A549 (cell line): ENCODE measurements around the gene DNAH7. TPM values are rescaled to one million over a fixed set of nuclear protein-coding genes. Genes with fewer than 3 reads are reported as not detected.

Experiments used
- ATAC-seq, 2 experiments: fragments of 200-7000 bp in 1 of 2; fragments of >200 bp in 1 of 2; cut with Nextera tagmentation in 1 of 2; cut with Tn5 transposase in 1 of 2; 3 replicates each; pipeline versions ENCODE4 v1.8.0 to v1.9.1; 2018 to 2020; ENCODE audit warnings: mild to moderate bottlenecking in 1 of 2, moderate library complexity in 1 of 2
- CTCF ChIA-PET: fragments of 300-600 bp; sonication (Branson Sonifier 250); formaldehyde crosslinking; extraction: SDS; loops from one replicate; lab custom pipeline; 2021; ENCODE audit warnings: antibody characterized with exemption, inconsistent platforms; lab: Yijun Ruan, JAX
- POLR2A ChIA-PET: fragments of 350-600 bp; formaldehyde crosslinking; extraction: SDS; loops from one replicate; lab custom pipeline; 2021; ENCODE audit warnings: antibody characterized with exemption, inconsistent platforms; lab: Yijun Ruan, JAX
- DNase-seq, 2 experiments: peaks; one replicate each; pipeline versions ENCODE4 v3.0.0 to v3.0.0-alpha.2; 2011 to 2016; ENCODE audit warnings: low read depth in 1 of 2, low spot score in 1 of 2
- FAIRE-seq: peaks from 2 replicates; lab custom pipeline; 2011; peaks lifted over from hg19 to GRCh38; lab: Jason Lieb, UNC
- H3K27ac ChIP-seq, 2 experiments: fragments of >200 bp; sonication (Bioruptor Twin); formaldehyde crosslinking; 3 replicates each; pipeline ENCODE4 v1.5.1; 2016 to 2017
- H3K4me1 ChIP-seq: fragments of >200 bp; sonication (Bioruptor Twin); formaldehyde crosslinking; 3 replicates; pipeline ENCODE4 v1.6.1; 2016
- H3K4me2 ChIP-seq: fragments of >200 bp; sonication (Bioruptor Twin); formaldehyde crosslinking; 3 replicates; pipeline ENCODE4 v1.6.1; 2016
- H3K4me3 ChIP-seq: fragments of >200 bp; sonication (Bioruptor Twin); formaldehyde crosslinking; 3 replicates; pipeline ENCODE4 v1.5.1; 2016
- H3K9me3 ChIP-seq: fragments of >200 bp; sonication (Bioruptor Twin); formaldehyde crosslinking; 3 replicates; pipeline ENCODE4 v1.6.1; 2016
- EHF ChIP-seq: fragments of 250-450 bp; sonication (Bioruptor Pico); IDR thresholded peaks from 2 replicates; pipeline ENCODE4 v1.5.0; 2020; ENCODE audit warnings: mild to moderate bottlenecking
- FOSL2 ChIP-seq, 2 experiments: fragments of 450-650 bp in 1 of 2; fragments of >200 bp in 1 of 2; sonication (Bioruptor Twin) in 1 of 2; formaldehyde crosslinking; IDR thresholded peaks; 2 replicates each; pipeline versions ENCODE4 v1.5.0 to v1.6.1; 2016 to 2020; ENCODE audit warnings: mild to moderate bottlenecking in 1 of 2, moderate library complexity in 1 of 2
- GATA3 ChIP-seq: IDR thresholded peaks from 2 replicates; pipeline ENCODE4 v1.6.1; 2012; ENCODE audit warnings: borderline replicate concordance
- HOXA7 ChIP-seq: fragments of 250-450 bp; sonication (Bioruptor Pico); IDR thresholded peaks from 2 replicates; pipeline ENCODE4 v1.5.0; 2020; ENCODE audit warnings: mild to moderate bottlenecking, moderate library complexity
- JUN ChIP-seq, 2 experiments: fragments of >200 bp; sonication (Bioruptor Twin); formaldehyde crosslinking; IDR thresholded peaks; 2 replicates in 1 of 2; 3 replicates in 1 of 2; pipeline ENCODE4 v1.6.1; 2016 to 2017
- MYC ChIP-seq: IDR thresholded peaks from 2 replicates; pipeline ENCODE4 v1.6.1; 2012; ENCODE audit warnings: mild to moderate bottlenecking, inconsistent platforms, low read length, improper control_type of control experiment, borderline replicate concordance
- PHF8 ChIP-seq: fragments of 200-600 bp; sonication (generic); IDR thresholded peaks from 2 replicates; pipeline ENCODE4 v1.6.1; 2016; ENCODE audit warnings: low read depth, mild to moderate bottlenecking, antibody characterized with exemption, moderate library complexity, borderline replicate concordance
- RARB ChIP-seq: fragments of 250-450 bp; sonication (Bioruptor Pico); IDR thresholded peaks from 2 replicates; pipeline ENCODE4 v1.8.0; 2021; ENCODE audit warnings: mild to moderate bottlenecking, moderate library complexity
- RCOR1 ChIP-seq: fragments of 150-350 bp; IDR thresholded peaks from 2 replicates; pipeline ENCODE4 v1.6.1; 2014; ENCODE audit warnings: antibody characterized with exemption, low read length, low read depth
- RNF2 ChIP-seq: fragments of 200-600 bp; sonication (generic); IDR thresholded peaks from 2 replicates; pipeline ENCODE4 v1.6.1; 2016; ENCODE audit warnings: low read depth, mild to moderate bottlenecking, antibody characterized with exemption, moderate library complexity, borderline replicate concordance
- TP53 ChIP-seq: fragments of 250-450 bp; sonication (Bioruptor Pico); IDR thresholded peaks from 2 replicates; pipeline ENCODE4 v1.5.0; 2021; ENCODE audit warnings: mild to moderate bottlenecking, moderate library complexity
- ZNF302 ChIP-seq: fragments of 250-450 bp; sonication (Bioruptor Pico); IDR thresholded peaks from 2 replicates; pipeline ENCODE4 v1.9.0; 2021; ENCODE audit warnings: inconsistent platforms, mild to moderate bottlenecking, moderate library complexity
- whole genome bisulfite sequencing: methylation state at CpG from one replicate; pipeline ENCODE4 v1.1.6; 2017; ENCODE audit errors: missing lambda C conversion rate; 5-methylcytosine and 5-hydroxymethylcytosine counted together
- polyA plus RNA-seq, 4 experiments: library from polyadenylated mRNA; depleted of rRNA in 3 of 4; stranded (reverse); fragments of >200 nt; fragmentation: RNase III in 1 of 4; extraction: RNeasy Plus Mini Kit Qiagen cat#74134 plus additional on column Dnase treatment in 1 of 4; gene quantifications; 2 replicates in 3 of 4; 3 replicates in 1 of 4; pipeline ENCODE4 v1.2.3, GENCODE V29; 2011 to 2017
- TF ChIP-seq, protein P1 (sequence below): fragments of 200-600 bp; sonication (generic); IDR thresholded peaks from 2 replicates; pipeline ENCODE4 v1.6.1; 2016; ENCODE audit warnings: antibody characterized with exemption, mild to moderate bottlenecking, moderate library complexity
- TF ChIP-seq, protein P2 (sequence below): fragments of >200 bp; sonication (Bioruptor Twin); formaldehyde crosslinking; IDR thresholded peaks from 2 replicates; pipeline ENCODE4 v1.6.1; 2016
- TF ChIP-seq, protein P3 (sequence below): fragments of 250-450 bp; sonication (Bioruptor Pico); IDR thresholded peaks from 2 replicates; pipeline ENCODE4 v1.5.0; 2020; ENCODE audit warnings: low read depth, mild to moderate bottlenecking, moderate library complexity
- TF ChIP-seq, protein P4 (sequence below): IDR thresholded peaks from 2 replicates; pipeline ENCODE4 v1.6.1; 2012; ENCODE audit warnings: low read depth, borderline replicate concordance
- TF ChIP-seq, protein P5 (sequence below): fragments of 250-450 bp; sonication (Bioruptor Pico); IDR thresholded peaks from 2 replicates; pipeline ENCODE4 v1.5.0; 2021; ENCODE audit warnings: mild to moderate bottlenecking, moderate library complexity, borderline replicate concordance
- TF ChIP-seq, protein P6 (sequence below): fragments of >200 bp; sonication (Bioruptor Twin); formaldehyde crosslinking; IDR thresholded peaks from 3 replicates; pipeline ENCODE4 v1.6.1; 2016
- TF ChIP-seq, protein P7 (sequence below): fragments of 450-650 bp; IDR thresholded peaks from 2 replicates; pipeline ENCODE4 v1.6.1; 2014; ENCODE audit warnings: antibody characterized with exemption

The DNAH7 gene
- polyA plus RNA-seq, 2 of the 4 experiments (the other 2 are of a cell fraction) = 0.43 to 1.5 TPM

DNA sequence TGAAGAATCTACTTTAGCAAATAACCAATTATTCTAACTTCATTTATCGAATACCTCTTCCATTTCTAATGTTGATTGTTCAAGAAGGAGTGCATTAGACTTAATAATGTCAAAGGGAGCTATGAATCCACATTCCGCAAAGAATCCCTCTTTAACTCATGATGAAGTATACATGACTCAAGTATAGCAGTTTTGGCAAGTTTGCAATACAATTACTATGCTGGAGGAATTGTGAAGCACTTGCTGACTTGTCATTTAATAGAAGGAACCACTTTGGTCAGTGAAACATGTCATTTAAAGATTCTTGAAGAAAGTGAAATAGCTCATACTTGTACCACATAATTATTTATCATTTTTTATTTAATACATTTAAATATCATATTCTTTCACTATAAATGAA lies 286.5 kb downstream of the DNAH7 start:
- Histone ChIP-seq H3K27ac (no peak overlapping the region), H3K4me2 (no peak overlapping the region), H3K9me3 (no peaks in the 10 kb centered on the region), H3K4me1 (no peaks in the 10 kb centered on the region; the same call in 2 of the 3 replicates), H3K4me3 (no peak overlapping the region)
- WGBS = 88% methylated on average over 2 of the region's 2 CpGs
- ATAC-seq (no peak), FAIRE-seq (no peak), DNase-seq (no peak)
- TF ChIP-seq GATA3 (no peak), FOSL2 (IDR thresholded peaks at IDR 0.05) (no peak), FOSL2 (CRISPR knock-in tag; IDR thresholded peaks at IDR 0.05) (no peak), RNF2 (no peak), EHF (no peak), TP53 (no peak), ZNF302 (CRISPR knock-in tag) (no peak), MYC (no peak), RARB (CRISPR knock-in tag) (no peak), RCOR1 (no peak), HOXA7 (no peak), PHF8 (no peak), JUN (IDR thresholded peaks at IDR 0.05) (no peak)
- TF ChIP-seq, protein P1, sequence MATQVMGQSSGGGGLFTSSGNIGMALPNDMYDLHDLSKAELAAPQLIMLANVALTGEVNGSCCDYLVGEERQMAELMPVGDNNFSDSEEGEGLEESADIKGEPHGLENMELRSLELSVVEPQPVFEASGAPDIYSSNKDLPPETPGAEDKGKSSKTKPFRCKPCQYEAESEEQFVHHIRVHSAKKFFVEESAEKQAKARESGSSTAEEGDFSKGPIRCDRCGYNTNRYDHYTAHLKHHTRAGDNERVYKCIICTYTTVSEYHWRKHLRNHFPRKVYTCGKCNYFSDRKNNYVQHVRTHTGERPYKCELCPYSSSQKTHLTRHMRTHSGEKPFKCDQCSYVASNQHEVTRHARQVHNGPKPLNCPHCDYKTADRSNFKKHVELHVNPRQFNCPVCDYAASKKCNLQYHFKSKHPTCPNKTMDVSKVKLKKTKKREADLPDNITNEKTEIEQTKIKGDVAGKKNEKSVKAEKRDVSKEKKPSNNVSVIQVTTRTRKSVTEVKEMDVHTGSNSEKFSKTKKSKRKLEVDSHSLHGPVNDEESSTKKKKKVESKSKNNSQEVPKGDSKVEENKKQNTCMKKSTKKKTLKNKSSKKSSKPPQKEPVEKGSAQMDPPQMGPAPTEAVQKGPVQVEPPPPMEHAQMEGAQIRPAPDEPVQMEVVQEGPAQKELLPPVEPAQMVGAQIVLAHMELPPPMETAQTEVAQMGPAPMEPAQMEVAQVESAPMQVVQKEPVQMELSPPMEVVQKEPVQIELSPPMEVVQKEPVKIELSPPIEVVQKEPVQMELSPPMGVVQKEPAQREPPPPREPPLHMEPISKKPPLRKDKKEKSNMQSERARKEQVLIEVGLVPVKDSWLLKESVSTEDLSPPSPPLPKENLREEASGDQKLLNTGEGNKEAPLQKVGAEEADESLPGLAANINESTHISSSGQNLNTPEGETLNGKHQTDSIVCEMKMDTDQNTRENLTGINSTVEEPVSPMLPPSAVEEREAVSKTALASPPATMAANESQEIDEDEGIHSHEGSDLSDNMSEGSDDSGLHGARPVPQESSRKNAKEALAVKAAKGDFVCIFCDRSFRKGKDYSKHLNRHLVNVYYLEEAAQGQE = no peak
- TF ChIP-seq, protein P2, sequence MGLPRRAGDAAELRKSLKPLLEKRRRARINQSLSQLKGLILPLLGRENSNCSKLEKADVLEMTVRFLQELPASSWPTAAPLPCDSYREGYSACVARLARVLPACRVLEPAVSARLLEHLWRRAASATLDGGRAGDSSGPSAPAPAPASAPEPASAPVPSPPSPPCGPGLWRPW = no peak
- TF ChIP-seq, protein P3, sequence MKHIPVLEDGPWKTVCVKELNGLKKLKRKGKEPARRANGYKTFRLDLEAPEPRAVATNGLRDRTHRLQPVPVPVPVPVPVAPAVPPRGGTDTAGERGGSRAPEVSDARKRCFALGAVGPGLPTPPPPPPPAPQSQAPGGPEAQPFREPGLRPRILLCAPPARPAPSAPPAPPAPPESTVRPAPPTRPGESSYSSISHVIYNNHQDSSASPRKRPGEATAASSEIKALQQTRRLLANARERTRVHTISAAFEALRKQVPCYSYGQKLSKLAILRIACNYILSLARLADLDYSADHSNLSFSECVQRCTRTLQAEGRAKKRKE (CRISPR knock-in tag) = no peak
- TF ChIP-seq, protein P4, sequence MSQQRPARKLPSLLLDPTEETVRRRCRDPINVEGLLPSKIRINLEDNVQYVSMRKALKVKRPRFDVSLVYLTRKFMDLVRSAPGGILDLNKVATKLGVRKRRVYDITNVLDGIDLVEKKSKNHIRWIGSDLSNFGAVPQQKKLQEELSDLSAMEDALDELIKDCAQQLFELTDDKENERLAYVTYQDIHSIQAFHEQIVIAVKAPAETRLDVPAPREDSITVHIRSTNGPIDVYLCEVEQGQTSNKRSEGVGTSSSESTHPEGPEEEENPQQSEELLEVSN = no peak
- TF ChIP-seq, protein P5, sequence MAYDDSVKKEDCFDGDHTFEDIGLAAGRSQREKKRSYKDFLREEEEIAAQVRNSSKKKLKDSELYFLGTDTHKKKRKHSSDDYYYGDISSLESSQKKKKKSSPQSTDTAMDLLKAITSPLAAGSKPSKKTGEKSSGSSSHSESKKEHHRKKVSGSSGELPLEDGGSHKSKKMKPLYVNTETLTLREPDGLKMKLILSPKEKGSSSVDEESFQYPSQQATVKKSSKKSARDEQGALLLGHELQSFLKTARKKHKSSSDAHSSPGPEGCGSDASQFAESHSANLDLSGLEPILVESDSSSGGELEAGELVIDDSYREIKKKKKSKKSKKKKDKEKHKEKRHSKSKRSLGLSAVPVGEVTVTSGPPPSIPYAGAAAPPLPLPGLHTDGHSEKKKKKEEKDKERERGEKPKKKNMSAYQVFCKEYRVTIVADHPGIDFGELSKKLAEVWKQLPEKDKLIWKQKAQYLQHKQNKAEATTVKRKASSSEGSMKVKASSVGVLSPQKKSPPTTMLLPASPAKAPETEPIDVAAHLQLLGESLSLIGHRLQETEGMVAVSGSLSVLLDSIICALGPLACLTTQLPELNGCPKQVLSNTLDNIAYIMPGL (CRISPR knock-in tag) = no peak
- TF ChIP-seq, protein P6, sequence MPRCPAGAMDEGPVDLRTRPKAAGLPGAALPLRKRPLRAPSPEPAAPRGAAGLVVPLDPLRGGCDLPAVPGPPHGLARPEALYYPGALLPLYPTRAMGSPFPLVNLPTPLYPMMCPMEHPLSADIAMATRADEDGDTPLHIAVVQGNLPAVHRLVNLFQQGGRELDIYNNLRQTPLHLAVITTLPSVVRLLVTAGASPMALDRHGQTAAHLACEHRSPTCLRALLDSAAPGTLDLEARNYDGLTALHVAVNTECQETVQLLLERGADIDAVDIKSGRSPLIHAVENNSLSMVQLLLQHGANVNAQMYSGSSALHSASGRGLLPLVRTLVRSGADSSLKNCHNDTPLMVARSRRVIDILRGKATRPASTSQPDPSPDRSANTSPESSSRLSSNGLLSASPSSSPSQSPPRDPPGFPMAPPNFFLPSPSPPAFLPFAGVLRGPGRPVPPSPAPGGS = no peak
- TF ChIP-seq, protein P7, sequence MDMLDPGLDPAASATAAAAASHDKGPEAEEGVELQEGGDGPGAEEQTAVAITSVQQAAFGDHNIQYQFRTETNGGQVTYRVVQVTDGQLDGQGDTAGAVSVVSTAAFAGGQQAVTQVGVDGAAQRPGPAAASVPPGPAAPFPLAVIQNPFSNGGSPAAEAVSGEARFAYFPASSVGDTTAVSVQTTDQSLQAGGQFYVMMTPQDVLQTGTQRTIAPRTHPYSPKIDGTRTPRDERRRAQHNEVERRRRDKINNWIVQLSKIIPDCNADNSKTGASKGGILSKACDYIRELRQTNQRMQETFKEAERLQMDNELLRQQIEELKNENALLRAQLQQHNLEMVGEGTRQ = no peak
- ChIA-PET CTCF (no interaction called here), POLR2A (no interaction called here)
